GM21360 (cell line): ENCODE measurements around the gene CPSF3.
A peak's percentile ranks its signal among the peaks of the same experiment; 100 is the strongest.

Experiments
- ATAC-seq: cut with Tn5 transposase; IDR thresholded peaks from one replicate; pipeline ENCODE4 v1.9.1; 2021; ENCODE audit warnings: mild to moderate bottlenecking, moderate library complexity; ENCODE audit not compliant: unreplicated experiment

CPSF3 gene

DNA sequence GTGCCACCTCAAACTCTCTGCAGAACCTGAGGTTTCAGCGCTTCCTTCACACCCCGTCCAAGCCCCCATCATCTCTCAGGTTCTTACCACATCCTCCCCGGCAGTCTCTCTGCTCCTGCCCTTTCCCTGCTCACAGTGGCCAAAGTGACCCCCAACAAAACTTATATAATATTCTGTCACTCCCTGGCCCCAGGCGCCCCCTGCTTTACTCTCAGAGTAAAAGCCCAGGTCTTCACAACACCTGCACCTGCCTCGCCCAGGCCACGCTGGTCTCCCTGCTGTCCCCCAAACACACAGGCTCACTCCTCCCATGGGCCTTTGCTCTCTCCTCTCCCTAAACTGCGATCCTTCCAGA, 6.5 kb upstream of the CPSF3 start:
- ATAC-seq: no peak

DNA sequence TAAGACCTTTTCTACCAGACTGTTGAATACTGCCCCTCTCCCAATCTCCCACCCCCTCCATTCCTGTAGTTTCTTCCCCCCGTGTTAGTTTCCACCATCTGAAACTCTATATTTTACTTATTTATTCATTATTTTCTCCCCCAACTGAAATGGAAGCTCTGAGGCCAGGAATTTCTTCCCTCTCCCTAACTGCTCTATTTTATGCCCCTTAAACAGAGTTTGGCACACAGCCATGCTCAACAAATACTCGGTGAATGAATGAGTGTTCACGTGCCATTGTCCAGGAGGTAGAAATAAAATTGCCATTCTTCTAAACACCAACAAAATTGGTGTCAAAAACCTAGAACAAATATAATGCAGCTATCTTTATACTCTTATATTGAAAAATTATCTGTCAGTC, 5.7 kb upstream of the CPSF3 start:
- ATAC-seq: no peak

DNA sequence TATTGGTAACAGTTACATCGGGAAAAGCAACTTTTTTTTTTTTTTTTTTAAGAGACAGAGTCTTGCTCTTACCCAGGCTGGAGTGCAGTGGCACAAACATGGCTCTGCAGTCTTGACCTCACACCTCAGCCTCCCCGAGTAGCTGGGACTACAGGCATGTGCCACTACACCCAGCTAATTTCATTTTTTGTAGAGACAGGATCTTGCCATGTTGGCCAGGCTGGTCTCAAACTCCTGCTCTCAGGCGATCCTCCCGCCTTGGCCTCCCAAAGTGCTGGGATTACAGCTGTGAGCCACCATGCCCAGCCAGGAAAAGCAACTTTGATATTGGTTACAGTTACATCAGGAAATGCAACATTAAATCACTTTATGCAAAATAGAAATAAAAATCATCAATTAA, 4.7 kb upstream of the CPSF3 start:
- ATAC-seq: no peak

DNA sequence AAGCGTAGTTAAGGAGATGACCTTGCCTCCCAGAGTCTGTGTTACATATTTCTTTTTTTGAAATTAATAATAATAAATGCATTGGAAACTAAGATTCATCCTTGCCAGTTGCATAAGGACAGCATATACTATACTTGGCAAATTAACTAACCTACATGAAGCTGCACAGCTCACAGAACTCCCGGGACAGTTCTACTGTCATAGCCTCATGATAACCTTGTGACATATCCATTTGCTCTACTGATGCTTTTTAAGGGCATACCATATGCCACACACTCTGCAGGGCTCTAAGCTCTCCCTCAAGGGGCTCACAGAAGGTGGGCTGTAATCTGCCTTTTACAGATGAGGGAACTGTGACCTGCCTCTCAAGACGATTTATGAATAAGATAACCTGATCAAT, 3.9 kb upstream of the CPSF3 start:
- no peak for ATAC-seq

DNA sequence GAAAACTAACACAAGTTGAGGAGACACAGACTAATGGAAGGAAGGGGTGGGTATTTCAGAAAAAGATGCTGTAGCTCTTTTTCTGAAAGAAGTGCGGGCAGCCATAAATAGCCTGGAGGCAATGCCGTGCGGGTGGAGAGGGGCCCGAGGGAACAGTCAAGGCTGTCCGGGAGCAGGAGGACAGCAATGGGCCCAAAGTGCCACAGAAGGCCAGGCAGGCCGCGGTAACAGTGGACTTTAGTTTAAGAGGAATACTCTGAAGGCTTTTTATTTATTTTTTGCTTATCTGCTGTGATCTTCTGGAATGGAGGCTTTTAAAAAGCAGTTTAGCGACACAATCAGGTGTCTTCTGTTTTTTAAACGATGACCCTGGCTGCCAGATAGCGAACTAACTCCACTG, 3.0 kb upstream of the CPSF3 start:
- ATAC-seq: no peak

DNA sequence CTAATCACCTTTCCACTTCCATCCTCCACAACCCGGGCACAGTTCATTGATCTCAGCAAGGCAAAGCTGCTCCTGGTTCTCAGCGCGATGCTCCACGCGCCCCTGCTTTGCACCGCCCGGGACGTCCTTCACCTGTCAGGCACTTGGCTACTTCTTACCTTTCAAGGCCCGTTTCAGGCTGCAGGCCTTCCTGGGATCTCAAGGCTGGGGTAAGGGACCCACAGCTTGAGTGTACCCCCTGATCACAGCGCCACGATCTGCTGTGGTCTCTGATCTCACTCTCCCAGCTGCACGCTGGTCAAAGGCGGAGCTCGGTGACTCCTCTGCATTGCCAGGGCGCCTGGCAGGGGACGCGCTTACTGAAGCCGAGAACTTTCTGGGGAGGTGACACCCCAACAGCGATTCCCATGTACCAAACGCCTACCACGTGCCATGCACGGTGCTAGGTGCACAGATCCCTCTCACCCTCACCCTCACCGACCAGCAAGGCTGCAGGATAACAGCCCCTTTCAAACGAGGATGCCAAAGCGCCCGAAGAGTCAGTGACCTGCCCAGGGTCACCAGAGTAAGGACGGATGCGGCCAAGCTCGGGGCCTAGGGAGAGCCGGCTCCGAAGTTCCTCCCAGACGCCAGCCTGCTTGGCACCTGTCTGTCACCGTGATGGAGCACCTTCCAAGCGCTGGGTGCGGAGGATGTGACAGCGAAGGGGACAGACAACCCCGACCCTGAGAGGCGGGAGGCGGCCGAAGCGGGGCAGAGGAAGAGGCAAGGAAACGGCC, 944 bp upstream of the CPSF3 start:
- ATAC-seq: peak; percentile 12

DNA sequence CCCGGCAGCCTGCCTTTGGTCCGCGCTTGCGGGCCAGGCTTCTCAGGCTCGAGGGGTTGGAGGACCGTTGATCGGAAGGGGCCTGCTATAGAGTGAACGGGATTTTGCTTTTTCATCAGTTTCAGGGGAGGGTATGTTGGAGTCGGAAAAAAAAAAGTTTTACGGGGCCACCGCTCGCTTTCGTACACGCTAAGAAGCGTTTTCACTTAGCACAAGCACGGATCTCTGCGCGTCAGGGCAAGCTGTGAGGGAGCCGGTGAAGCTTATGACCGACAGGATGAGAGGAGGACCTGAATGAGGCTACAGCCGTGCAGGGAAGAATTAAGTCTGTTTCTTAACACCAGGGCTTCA, 443 bp downstream of the CPSF3 start:
- peak; percentile 1 for ATAC-seq

DNA sequence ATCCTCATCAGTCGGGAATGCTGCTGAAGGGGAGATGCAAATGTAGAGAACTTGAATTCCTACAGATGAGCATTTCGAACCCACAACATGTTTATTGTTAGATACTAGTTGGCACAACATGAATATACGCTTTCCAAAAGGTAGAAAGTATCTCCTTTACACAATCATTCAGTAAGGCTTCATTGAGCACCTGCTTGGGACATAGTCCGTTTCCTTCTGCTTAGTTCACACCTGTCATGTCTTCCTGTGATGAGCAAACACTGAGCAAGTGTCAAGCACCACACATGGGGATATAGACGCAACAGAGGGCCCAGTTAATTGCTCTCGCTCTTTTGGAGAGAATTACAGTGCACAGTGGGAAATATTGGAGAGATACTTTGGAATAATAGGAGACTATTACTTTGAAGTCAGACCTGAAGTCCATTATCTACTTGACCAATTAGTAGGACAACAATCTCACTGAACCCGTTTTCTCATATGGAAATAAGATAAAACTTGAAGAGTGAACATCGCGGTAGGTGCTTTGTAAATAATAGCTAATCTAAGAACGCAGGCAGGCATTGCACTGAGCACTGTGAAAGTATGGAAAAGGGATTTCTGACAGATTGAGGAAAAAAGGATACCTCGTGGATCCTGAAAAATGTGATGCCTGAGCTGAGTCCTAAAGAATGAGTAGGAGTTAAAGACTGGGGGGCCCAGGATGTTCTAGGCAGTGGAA, 1.2 kb downstream of the CPSF3 start:
- no peak for ATAC-seq

DNA sequence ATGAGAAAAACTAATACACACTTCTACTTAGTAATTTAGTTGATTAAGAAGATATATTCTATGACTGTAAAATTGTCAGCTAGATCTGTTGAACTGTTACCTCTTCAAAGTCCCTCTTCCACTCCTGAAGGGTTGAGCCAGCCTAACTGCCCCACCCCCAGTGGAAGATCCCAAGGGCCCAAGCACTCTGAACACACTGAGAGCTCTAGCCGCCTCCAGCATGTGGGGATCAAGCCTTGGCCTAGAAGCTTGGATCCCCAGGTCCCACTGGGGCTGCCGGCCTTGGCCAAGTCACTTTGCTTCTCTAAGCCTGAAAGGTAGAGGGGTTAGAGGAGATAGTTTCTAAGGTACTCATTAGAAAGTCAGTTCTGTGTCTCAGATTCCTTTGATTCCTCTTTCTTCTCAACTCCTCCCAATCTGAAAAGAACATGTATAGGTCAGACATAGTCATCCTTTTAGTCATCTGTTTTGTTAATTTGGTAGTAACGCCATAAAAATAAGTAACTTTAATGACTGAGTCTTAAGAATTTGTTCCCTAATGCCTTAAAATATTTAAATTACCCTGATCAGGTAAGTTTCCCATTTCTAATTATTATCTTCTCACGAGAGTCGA, 5.6 kb downstream of the CPSF3 start:
- no peak for ATAC-seq

DNA sequence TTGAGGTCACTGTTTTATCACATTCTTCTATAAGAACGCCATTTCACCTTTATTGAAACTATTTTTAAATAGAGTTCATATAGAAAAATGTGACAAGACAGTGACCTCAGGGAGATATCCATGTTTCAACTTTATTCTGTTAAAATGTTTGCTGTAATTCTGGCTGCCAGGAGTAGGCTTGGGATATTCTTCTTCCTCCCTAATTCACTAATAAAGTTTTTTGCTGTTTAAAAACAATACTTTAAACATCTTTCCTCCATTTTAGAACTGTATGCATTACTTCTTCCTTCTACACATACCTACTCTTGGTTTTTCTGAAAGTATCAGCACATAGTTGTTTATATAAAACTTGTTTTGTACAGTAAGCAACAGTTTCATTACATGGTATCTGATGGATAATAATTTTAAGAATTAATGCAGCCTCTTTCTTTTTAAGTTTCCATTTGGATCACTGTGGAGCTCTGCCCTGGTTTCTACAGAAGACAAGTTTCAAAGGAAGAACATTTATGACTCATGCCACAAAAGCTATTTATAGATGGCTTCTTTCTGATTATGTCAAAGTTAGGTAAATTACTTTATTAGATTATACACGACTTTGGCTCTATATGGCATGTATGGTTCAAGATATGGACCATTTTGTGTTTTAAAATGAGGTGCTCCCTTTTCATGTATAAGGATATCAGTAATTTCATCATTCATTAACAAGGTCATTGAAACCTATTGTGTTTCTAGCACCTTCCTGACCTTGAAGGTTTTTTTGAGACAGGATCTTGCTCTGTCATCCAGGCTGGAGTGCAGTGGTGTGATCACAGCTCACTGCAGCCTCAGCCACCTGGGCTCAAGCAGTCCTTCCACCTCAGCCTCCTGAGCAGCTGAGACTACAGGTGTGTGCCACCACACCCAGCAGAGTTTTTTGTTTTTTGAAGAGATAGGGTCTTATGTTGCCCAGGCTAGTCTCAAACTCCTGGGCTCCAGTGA, 7.2 kb downstream of the CPSF3 start:
- no peak for ATAC-seq

DNA sequence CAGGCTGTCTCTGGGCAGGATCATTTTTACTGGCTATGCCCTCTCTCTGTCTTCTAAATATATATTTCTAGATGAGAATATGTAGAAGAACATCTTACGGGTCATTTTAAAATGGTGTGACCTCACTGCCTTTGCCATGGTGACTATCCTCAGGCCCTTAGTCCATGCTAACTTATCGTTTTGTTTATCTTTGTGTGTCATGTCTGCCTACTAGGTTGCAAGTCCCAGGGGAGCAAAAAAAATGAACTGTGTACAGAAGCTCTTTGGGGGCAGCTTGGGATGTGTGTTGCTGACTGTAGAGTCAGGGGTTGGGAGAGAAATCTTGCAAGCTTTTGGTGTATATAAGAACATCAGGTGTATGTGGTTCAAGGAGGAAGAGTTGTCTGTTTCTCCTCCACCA, 11.0 kb downstream of the CPSF3 start:
- ATAC-seq: no peak

DNA sequence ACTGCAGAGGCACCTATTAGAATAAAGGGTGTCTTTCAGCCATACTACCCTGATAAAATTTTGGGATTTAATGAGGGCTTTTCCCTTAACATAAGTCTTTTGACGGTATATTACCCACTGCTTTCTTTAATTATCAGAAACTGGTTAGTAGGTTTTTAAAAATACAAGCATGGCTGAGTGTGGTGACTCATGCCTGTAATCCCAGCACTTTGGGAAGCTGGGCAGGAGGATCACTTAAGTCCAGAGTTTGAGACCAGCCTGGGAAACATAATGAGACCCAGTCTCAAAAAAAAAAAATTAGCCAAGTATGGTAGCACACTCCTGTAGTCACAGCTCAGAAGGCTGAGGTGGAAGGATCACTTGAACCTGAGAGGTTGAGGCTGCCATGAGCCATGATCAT, 16.1 kb downstream of the CPSF3 start:
- ATAC-seq: no peak

DNA sequence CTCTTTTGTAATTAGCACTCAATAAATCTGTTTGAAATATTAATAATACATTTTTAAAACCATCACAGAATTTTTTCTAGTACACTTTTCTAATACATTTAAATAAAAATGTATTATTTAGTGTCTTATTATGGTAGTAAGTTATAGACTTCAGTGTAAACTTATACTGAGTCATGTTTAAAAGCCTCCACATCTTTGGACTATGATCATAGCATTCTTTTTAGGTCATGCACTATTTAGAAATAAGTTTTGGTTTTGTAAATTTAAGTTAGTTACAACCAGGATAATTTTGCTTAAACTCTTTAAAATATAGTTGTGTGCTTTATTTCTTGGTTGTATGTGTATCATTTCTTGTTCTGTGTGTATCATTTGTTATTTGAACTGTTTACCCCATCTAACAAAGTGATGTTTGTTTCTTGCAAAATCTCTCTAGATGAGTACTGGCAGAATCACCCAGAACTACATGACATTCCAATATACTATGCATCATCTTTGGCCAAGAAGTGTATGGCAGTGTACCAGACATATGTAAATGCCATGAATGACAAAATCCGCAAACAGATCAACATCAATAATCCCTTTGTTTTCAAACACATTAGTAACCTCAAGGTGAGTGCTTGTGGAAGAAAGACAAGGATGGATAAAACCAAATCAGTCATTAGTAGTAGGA, 16.7 kb downstream of the CPSF3 start:
- ATAC-seq: no peak

DNA sequence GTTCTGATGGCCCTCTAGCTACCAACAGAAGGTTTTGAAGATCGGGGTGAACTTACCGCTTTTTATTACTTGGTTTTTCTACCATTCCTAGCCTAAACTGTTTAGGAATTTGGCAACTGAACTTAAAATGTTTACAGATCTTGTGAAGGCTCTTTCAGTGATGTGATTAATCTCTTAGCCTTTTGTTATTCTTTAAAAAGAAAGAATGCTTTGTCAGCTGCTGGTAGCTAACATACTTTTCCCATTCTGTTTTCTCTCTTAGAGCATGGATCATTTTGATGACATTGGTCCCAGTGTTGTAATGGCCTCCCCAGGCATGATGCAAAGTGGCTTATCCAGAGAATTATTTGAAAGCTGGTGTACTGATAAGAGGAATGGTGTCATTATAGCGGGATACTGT, 18.1 kb downstream of the CPSF3 start:
- ATAC-seq: no peak

DNA sequence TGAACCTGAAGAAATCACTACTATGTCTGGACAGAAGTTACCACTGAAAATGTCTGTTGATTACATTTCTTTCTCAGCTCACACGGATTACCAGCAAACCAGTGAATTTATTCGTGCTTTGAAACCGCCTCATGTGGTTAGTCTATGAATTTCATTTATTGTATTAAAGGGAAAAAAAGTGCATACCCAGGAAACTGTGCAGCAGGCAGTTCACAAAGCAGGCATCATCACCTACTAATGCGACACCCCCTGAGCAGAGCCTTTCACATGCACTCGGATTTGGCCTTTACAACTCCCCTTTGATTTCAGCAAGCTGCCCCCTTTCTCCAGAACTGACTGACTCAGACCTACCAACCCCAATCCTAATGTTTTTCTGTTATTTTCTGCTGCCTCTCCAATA, 20.1 kb downstream of the CPSF3 start:
- ATAC-seq: no peak

DNA sequence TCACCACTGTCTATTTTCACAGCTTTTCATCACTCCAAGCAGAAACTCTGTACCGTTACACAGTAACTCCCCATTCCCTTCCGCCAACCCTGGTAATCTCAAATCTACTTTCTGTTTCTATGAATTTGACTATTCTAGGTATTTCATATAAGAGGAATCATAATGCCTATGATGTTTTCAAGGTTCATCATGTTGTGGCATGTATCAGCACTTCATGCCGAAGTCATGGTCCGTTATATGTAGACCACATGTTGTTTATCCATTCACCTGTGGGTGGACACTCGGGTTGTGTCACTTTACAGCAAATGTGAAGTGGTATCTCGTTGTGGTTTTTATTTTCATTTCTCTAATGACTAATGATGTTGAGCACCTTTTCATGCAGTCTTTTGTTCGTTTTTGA, 21.6 kb downstream of the CPSF3 start:
- ATAC-seq: no peak

DNA sequence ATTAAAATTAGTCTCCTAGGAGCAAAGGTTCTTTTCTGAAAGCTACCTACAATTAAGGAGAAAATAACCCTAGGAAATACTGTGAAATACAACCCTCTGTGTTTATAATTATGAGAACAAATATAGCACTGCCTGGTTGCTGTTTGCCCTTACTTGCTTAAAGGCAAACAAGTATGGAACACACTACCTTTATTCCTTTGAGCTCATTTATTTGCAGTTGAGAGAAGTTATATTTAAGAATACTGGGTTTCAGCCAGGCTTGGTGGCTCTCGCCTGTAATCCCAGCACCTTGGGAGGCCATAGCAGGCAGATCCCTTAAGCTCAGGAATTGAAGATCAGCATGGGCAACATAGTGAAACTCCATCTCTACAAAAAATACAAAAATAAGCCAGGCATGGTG, 27.8 kb downstream of the CPSF3 start:
- no peak for ATAC-seq

DNA sequence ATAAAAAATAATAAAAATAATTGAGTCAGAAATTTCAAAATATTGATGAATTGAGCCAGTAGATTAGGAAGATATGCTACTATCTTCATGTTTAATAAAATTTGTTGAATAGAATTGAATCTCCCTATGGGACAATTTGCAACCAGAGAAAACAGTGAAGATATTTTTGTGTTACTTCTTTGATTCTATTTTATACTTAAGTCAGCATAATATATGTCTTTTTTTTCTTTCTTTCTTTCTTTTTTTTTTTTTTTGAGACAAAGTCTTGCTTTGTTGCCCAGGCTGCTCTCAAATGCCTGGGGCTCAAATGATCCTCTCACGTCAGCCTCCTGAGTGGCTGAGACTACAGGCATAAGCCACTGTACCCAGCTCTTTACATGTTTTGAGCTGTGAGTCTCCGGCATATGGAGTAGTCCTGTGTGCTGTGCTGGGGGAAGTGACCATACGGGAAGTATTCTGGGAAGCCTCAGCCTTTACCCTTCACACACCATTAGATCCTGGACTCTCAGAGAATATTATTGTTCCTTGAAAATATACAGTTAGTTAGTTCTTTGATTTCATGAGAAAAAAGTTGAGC, 37.1 kb downstream of the CPSF3 start:
- no peak for ATAC-seq

DNA sequence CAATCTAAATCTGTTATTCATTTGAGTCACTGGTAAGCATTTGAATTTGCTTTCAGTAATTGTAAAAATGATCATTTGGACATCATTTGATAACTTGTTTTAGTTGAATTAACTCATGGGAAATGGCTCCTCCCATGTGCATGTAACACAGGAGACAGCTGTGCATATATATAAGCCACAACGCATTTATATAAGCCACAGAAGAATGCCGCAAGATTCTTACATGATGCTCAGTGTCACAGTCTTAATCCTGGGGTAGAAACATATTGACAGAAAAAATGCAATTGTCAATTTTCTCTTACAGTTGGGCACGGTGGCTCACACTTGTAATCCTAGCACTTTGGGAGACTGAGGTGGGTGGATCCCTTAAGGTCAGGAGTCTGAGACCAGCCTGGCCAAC, 37.6 kb downstream of the CPSF3 start:
- ATAC-seq: no peak

DNA sequence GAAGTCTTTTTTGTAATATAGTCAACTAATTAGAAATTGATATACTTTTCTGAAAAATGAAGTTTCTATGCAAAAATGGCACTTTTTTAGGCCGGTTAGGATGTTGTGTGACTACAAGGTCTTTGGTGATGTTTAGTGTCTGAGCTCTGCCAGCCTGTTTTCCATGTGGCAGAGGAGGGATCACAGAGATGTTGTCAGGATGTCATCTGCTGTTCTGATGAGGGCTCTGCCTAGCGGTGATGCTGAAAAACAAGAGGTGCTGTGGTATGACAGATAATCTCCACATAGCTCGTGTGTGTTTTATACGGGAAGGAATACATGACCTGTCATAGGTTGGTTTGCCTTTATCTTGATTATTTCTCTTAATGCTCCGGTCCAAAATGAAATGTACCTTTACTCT, 38.9 kb downstream of the CPSF3 start:
- no peak for ATAC-seq
